ENCODE results near the gene TMPRSS5. TPM values are rescaled to one million over a fixed set of nuclear protein-coding genes. Genes with fewer than 3 reads are reported as not detected.
"Not testable (repeated sequence)": the region's sequence is repeated elsewhere in the genome, so short reads cannot be mapped to it uniquely, and the experiment has no call there.

Gene TMPRSS5
- total RNA-seq, 3 donors from 2014 or later = 0.30 to 0.55 (median 0.30) TPM

- Mint-ChIP-seq H3K4me1 (ENCODE audit: low read depth) (no peaks in the 10 kb centered on the region), H3K9me3 (no peaks in the 10 kb centered on the region), H3K4me3 (no peak overlapping the region), H3K36me3 (ENCODE audit: insufficient read depth) (no peaks in the 10 kb centered on the region), H3K27me3 (ENCODE audit: low read depth) (peaks cover 2% of the 10 kb centered on the region)
- ATAC-seq = no peak
- DNase-seq = no peak
Measured at GRCh38 chr11:113685654-113686359, 20.3 kb downstream of the TMPRSS5 start.

- ATAC-seq (no peak), DNase-seq (no peak)
- Mint-ChIP-seq H3K4me3 (no peak overlapping the region), H3K4me1 (ENCODE audit: low read depth) (no peaks in the 10 kb centered on the region), H3K27me3 (ENCODE audit: low read depth) (peaks cover 2% of the 10 kb centered on the region), H3K9me3 (no peaks in the 10 kb centered on the region), H3K36me3 (ENCODE audit: insufficient read depth) (no peaks in the 10 kb centered on the region)
Measured at GRCh38 chr11:113684496-113684895, 21.6 kb downstream of the TMPRSS5 start.

GRCh38 chr11:113683481-113684046 is 22.5 kb downstream of the TMPRSS5 start:
- Mint-ChIP-seq H3K9me3 (no peaks in the 10 kb centered on the region), H3K4me1 (ENCODE audit: low read depth) (no peaks in the 10 kb centered on the region), H3K4me3 (no peak overlapping the region), H3K36me3 (ENCODE audit: insufficient read depth) (no peaks in the 10 kb centered on the region), H3K27me3 (ENCODE audit: low read depth) (peaks cover 2% of the 10 kb centered on the region)
- no peak for DNase-seq
- no peak for ATAC-seq

GRCh38 chr11:113681711-113682413 is 24.2 kb downstream of the TMPRSS5 start:
- H3K9me3 Mint-ChIP-seq = no peaks in the 10 kb centered on the region
- H3K4me3 Mint-ChIP-seq = no peak overlapping the region
- H3K27me3 Mint-ChIP-seq (ENCODE audit: low read depth) = peaks cover 4% of the 10 kb centered on the region
- H3K4me1 Mint-ChIP-seq (ENCODE audit: low read depth) = no peaks in the 10 kb centered on the region
- DNase-seq (no peak), ATAC-seq (no peak)
- H3K36me3 Mint-ChIP-seq (ENCODE audit: insufficient read depth) = no peaks in the 10 kb centered on the region

DNA sequence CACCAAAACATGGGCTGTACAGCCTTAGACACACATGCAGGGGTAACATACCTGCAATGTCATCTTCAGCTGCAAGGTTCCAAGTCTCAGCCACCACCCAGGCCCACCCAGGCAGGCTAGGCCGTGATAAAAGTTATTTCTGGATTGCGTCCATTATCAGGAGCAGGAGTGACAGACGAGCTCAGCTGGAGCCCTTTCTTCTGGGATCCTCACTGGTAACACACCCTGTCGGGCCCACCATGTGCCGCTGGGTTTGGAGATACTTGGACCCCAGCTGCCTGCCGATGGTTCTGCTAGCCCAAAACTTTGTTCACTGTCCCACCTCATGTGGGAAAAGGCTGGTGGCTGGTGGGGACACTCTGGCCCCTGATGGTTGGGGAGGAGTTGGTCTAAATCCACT is 24.8 kb downstream of the TMPRSS5 start:
- no peak for ATAC-seq
- DNase-seq = no peak
- Mint-ChIP-seq H3K4me1 (ENCODE audit: low read depth) (no peaks in the 10 kb centered on the region), H3K9me3 (no peaks in the 10 kb centered on the region), H3K4me3 (no peak overlapping the region), H3K36me3 (ENCODE audit: insufficient read depth) (no peaks in the 10 kb centered on the region), H3K27me3 (ENCODE audit: low read depth) (peaks cover 4% of the 10 kb centered on the region)

DNA sequence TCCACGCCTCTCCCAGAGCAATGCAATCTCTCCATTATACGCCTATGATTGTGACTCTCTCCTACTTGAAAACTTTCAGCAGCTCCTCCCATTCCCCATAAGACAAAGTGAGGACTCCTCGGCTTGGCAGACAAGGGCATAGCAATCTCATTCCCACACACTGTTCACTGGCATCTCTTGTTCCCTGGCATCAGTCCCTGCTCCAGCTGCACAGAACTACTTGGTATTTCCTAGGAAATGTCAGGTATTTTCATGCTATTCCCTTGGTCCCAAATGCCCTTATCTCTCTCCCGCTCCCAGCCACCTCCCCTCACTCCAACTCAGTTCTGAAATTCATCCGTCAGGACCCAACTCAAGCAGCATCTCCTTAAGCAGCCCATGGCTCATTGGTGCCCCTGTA is 28.4 kb downstream of the TMPRSS5 start:
- H3K9me3 Mint-ChIP-seq = no peaks in the 10 kb centered on the region
- peaks cover 2% of the 10 kb centered on the region for H3K27me3 Mint-ChIP-seq (ENCODE audit: low read depth)
- ATAC-seq (no peak), DNase-seq (no peak)
- no peaks in the 10 kb centered on the region for H3K36me3 Mint-ChIP-seq (ENCODE audit: insufficient read depth)
- no peak overlapping the region for H3K4me3 Mint-ChIP-seq
- no peaks in the 10 kb centered on the region for H3K4me1 Mint-ChIP-seq (ENCODE audit: low read depth)

DNA sequence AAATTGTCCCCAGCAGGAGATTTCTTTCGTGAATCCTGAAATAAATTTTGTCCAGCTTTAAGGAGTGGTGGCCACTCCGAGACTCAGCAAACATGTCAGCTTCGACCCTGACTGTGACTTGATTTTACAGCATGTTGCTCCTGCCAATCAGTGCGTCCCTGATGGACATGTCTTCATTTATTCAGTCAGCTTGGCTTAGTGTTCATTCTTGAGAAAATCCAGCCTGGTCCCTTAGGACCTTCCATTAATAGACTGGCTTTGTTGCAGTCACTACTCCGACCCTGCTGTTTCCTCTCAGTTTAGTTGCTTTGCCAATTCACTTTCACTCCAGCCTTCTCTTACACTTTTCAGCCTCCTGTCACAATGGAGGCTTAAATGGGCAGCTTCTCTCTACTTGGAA is 30.5 kb downstream of the TMPRSS5 start:
- no peaks in the 10 kb centered on the region for H3K36me3 Mint-ChIP-seq (ENCODE audit: insufficient read depth)
- ATAC-seq (no peak), DNase-seq (no peak)
- no peak overlapping the region for H3K4me3 Mint-ChIP-seq
- no peaks in the 10 kb centered on the region for H3K4me1 Mint-ChIP-seq (ENCODE audit: low read depth)
- H3K27me3 Mint-ChIP-seq (ENCODE audit: low read depth) = peaks cover 2% of the 10 kb centered on the region
- no peaks in the 10 kb centered on the region for H3K9me3 Mint-ChIP-seq

GRCh38 chr11:113675003-113675561 is 31.0 kb downstream of the TMPRSS5 start:
- H3K9me3 Mint-ChIP-seq = no peaks in the 10 kb centered on the region
- H3K27me3 Mint-ChIP-seq (ENCODE audit: low read depth) = peaks cover 2% of the 10 kb centered on the region
- no peak for DNase-seq
- no peak overlapping the region for H3K4me3 Mint-ChIP-seq
- no peaks in the 10 kb centered on the region for H3K36me3 Mint-ChIP-seq (ENCODE audit: insufficient read depth)
- no peaks in the 10 kb centered on the region for H3K4me1 Mint-ChIP-seq (ENCODE audit: low read depth)
- peak; percentile 37 to 38 for ATAC-seq

- Mint-ChIP-seq H3K4me1 (ENCODE audit: low read depth) (no peaks in the 10 kb centered on the region), H3K27me3 (ENCODE audit: low read depth) (peaks cover 4% of the 10 kb centered on the region), H3K9me3 (no peaks in the 10 kb centered on the region), H3K36me3 (ENCODE audit: insufficient read depth) (no peaks in the 10 kb centered on the region), H3K4me3 (no peak overlapping the region)
- ATAC-seq (no peak), DNase-seq (no peak)
Measured at GRCh38 chr11:113674397-113674685, 31.8 kb downstream of the TMPRSS5 start.

DNA sequence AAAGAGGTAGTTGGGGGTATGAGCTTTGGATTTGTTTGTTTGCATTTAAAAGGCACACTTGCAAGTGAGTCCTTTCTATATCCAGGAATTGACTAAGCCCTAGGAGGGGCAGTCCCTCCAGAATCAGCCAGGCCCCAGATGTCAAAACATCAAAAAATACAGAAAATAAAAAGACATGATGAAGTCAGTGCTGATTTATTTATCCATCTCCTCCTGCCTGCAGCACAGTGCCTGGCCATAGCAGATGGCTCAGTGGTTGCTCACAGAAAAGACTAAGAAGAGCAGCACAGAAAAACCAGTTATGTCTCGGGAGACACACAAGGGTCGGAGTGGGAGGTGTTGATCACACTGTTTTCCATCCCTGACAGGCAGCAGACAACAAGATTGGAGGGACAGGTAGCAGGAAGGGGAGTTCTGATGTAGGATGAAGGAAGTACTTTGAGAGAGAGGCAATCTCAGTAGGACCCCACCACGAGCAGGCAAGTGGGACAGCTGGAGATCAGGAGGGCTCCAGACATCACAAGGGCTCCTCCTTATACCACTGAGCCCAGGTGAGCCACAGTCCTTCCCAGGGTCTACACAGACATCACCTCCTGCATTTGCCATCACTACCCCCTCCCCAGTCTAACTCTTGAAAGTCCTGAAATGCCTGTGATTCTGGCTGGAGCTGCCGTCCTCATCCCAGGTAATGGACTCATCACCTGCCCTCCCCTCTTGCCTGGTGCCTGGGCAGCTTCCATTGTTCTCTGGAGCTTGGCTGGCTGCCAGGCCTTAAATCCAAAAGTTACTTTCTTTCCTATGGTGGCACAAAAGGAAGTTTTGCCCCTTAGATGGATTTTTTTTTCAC is 32.3 kb downstream of the TMPRSS5 start:
- ATAC-seq (peak in 1 of 2 donors; percentile 18), DNase-seq (no peak)
- Mint-ChIP-seq H3K9me3 (peaks cover under 1% of the 10 kb centered on the region), H3K27me3 (ENCODE audit: low read depth) (peaks cover 6% of the 10 kb centered on the region), H3K4me3 (no peak overlapping the region), H3K36me3 (ENCODE audit: insufficient read depth) (no peaks in the 10 kb centered on the region), H3K4me1 (ENCODE audit: low read depth) (no peaks in the 10 kb centered on the region)

- not testable (repeated sequence) for ATAC-seq; H3K27me3 Mint-ChIP-seq (ENCODE audit: low read depth); H3K9me3 Mint-ChIP-seq; H3K36me3 Mint-ChIP-seq (ENCODE audit: insufficient read depth); H3K4me1 Mint-ChIP-seq (ENCODE audit: low read depth); H3K4me3 Mint-ChIP-seq; DNase-seq
Measured at GRCh38 chr11:113671914-113672313, 34.2 kb downstream of the TMPRSS5 start.

GRCh38 chr11:113670831-113671215 is 35.3 kb downstream of the TMPRSS5 start:
- Mint-ChIP-seq H3K4me1 (ENCODE audit: low read depth) (no peaks in the 10 kb centered on the region), H3K36me3 (ENCODE audit: insufficient read depth) (no peaks in the 10 kb centered on the region), H3K9me3 (peaks cover 12% of the 10 kb centered on the region), H3K27me3 (ENCODE audit: low read depth) (peaks cover 5% of the 10 kb centered on the region), H3K4me3 (no peak overlapping the region)
- DNase-seq = no peak
- ATAC-seq = no peak

DNA sequence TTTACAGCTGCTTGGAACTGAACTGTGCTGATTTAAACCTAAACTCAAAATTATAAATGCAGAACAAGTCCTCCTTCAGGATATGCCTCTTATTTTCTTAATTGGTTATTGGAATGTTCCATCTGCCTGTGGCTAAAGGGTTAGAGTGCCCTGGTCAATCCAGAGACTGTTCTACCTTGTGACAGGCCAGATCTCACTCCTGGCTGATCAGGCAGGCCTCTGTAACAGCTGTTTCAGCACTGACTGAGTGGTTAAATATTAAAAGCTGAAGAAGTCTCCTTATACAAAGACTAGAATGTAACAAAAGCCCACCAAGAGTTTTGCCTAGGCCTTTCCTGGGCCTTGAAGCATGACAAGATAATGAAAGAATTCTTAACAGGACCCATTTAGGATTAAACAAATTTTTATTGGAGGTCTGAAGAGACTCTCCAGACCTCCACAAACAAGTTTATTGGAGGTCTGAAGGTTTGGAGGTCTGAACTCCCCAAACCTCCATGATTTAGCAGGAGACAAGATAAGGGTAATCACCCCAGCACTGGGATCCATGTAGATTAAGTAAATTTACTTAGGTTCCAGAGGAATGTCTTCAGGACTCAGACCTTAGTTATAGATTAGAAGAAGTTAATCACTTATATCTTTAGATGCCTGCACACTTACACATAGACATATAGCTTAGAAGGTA is 35.8 kb downstream of the TMPRSS5 start:
- Mint-ChIP-seq H3K4me3 (no peak overlapping the region), H3K9me3 (peaks cover 12% of the 10 kb centered on the region), H3K27me3 (ENCODE audit: low read depth) (peaks cover 5% of the 10 kb centered on the region), H3K4me1 (ENCODE audit: low read depth) (no peaks in the 10 kb centered on the region), H3K36me3 (ENCODE audit: insufficient read depth) (no peaks in the 10 kb centered on the region)
- DNase-seq (no peak), ATAC-seq (no peak)

GRCh38 chr11:113668255-113668654 is 37.9 kb downstream of the TMPRSS5 start:
- Mint-ChIP-seq H3K9me3 (peaks cover 12% of the 10 kb centered on the region), H3K27me3 (ENCODE audit: low read depth) (peaks cover 8% of the 10 kb centered on the region), H3K36me3 (ENCODE audit: insufficient read depth) (no peaks in the 10 kb centered on the region), H3K4me1 (ENCODE audit: low read depth) (no peaks in the 10 kb centered on the region), H3K4me3 (no peak overlapping the region)
- DNase-seq (no peak), ATAC-seq (no peak)

Data from activated T-cell treated with anti-CD3 and anti-CD28 coated beads, Interleukin-2, amount 50 U/mL, for 4 hours (primary cell).